Measurements from ENCODE around the gene USH1G.

USH1G gene

DNA sequence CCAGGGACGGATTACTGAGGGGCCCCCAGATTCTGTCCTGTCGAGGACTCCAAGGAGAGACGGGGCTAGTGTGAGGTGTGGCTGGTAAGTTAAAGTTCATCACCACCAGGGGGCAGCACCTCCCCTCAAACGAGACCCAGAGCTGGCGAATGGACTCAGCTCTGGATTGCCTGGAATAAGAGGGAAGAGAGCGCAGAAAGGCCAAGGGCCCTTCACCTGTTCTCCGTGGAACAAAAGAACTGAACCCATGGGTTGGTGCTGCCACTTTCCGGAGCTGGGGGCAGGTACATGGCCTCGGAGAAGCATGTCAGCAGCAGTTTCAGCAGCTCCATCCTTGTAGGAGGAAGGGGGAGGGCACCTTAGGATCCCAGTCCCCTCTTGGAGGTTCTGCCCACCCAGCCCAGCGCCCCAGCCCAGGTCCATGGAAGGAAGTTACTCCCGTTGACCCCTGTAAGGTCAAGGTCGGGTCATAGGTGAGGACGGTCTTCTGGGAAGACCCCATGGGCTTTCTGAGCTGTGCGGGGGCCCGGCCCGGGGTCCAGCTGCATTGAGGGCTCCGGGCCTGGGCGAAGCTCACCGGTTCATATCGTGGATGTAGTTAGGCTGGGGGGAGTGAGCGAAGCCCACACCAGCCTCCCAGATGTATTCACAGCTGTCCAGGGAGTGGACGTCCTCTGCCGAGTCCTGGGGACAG is 38.7 kb upstream of the USH1G start:
- DNase-seq (ENCODE audit: extremely low read depth, insufficient read length): peak; percentile 46
- Histone ChIP-seq H3K36me3 (ENCODE audit: control insufficient read depth, insufficient read depth, low read length) (no peaks in the 10 kb centered on the region), H3K4me3 (replicated peaks; ENCODE audit: low read depth, low read length) (no peak overlapping the region), H3K27me3 (replicated peaks; ENCODE audit: control insufficient read depth, insufficient read depth, low read length) (no peaks in the 10 kb centered on the region)
- TF ChIP-seq, protein P1, sequence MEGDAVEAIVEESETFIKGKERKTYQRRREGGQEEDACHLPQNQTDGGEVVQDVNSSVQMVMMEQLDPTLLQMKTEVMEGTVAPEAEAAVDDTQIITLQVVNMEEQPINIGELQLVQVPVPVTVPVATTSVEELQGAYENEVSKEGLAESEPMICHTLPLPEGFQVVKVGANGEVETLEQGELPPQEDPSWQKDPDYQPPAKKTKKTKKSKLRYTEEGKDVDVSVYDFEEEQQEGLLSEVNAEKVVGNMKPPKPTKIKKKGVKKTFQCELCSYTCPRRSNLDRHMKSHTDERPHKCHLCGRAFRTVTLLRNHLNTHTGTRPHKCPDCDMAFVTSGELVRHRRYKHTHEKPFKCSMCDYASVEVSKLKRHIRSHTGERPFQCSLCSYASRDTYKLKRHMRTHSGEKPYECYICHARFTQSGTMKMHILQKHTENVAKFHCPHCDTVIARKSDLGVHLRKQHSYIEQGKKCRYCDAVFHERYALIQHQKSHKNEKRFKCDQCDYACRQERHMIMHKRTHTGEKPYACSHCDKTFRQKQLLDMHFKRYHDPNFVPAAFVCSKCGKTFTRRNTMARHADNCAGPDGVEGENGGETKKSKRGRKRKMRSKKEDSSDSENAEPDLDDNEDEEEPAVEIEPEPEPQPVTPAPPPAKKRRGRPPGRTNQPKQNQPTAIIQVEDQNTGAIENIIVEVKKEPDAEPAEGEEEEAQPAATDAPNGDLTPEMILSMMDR (IDR thresholded peaks at IDR 0.05; ENCODE audit: insufficient read depth, low read length, poor library complexity, severe bottlenecking): peak; percentile 71

DNA sequence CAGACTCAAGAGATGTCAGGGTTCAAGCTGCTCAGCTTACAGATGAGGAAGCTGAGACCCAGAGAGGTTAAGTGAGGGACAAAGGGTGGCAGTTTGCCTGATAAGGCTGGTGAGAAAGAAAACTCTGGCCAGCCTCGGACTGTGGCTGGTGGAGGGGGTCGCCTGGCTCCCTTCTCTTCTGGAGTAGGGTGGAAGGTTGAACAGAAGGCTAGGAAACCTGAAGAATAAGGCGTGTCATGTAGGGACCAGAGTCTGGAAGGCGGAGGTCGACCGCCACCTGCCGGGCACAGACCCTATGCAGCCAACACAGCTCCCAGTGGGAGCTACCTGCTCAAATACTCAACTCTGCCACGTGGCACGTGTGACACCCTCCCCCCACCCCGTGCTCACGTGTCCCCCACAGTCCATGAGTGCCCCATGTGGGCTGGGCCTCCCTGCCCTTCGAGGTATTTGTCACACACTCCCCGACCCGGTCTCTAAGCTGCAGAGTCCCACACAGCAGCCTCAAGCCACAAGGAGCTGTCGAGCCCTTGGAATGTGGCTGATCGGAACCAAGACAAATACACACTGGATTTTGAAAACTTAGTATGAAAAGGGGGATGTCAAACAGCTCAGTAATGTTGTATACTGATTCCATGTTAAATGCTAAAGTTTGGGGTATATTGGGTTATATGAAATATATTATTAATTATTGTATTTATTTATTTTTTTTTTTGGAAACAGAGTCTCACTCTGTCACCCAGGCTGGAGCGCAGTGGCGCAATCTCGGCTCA is 37.7 kb upstream of the USH1G start:
- TF ChIP-seq, protein P1 (IDR thresholded peaks at IDR 0.05; ENCODE audit: insufficient read depth, low read length, poor library complexity, severe bottlenecking): peak; percentile 80
- peak; percentile 81 for DNase-seq (ENCODE audit: extremely low read depth, insufficient read length)
- Histone ChIP-seq H3K36me3 (ENCODE audit: control insufficient read depth, insufficient read depth, low read length) (no peaks in the 10 kb centered on the region), H3K4me3 (replicated peaks; ENCODE audit: low read depth, low read length) (no peak overlapping the region), H3K27me3 (replicated peaks; ENCODE audit: control insufficient read depth, insufficient read depth, low read length) (no peaks in the 10 kb centered on the region)

DNA sequence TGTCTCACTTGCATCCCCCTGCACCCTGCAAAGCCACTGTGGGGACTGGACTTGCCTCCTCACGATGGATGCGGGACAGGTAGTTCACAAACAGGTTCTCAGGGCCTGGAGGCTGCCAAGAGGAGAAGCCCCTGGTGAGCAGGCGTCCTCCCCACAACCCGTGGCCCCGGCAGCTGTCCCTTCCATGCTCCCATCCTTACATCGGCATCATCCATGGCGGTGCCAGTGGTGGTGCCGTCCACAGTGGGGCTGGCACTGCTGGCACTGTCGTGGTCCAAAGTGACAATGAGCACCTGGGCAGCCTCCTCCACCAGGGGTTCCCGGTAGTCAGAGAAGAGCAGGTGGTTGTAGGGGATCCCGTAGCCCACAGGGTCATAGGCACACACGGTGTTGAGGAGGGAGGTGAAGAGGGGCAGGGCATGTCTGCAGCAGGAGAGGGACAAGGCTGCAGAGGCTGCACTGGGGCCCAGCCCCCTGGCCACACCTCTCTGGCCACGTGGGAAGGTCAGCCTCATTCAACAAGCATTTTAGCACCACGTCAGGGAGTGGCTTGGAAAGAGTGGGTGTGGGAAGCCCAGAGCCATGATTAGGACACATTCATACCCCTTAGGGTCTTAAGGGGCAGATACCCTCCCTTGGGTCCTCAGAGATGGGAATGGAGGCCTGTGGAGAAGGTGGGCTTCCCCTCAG is 36.9 kb upstream of the USH1G start:
- DNase-seq (ENCODE audit: extremely low read depth, insufficient read length): no peak
- H3K27me3 ChIP-seq (replicated peaks; ENCODE audit: control insufficient read depth, insufficient read depth, low read length): no peaks in the 10 kb centered on the region
- no peak overlapping the region for H3K4me3 ChIP-seq (replicated peaks; ENCODE audit: low read depth, low read length)
- TF ChIP-seq, protein P1 (IDR thresholded peaks at IDR 0.05; ENCODE audit: insufficient read depth, low read length, poor library complexity, severe bottlenecking): no peak
- no peaks in the 10 kb centered on the region for H3K36me3 ChIP-seq (ENCODE audit: control insufficient read depth, insufficient read depth, low read length)

DNA sequence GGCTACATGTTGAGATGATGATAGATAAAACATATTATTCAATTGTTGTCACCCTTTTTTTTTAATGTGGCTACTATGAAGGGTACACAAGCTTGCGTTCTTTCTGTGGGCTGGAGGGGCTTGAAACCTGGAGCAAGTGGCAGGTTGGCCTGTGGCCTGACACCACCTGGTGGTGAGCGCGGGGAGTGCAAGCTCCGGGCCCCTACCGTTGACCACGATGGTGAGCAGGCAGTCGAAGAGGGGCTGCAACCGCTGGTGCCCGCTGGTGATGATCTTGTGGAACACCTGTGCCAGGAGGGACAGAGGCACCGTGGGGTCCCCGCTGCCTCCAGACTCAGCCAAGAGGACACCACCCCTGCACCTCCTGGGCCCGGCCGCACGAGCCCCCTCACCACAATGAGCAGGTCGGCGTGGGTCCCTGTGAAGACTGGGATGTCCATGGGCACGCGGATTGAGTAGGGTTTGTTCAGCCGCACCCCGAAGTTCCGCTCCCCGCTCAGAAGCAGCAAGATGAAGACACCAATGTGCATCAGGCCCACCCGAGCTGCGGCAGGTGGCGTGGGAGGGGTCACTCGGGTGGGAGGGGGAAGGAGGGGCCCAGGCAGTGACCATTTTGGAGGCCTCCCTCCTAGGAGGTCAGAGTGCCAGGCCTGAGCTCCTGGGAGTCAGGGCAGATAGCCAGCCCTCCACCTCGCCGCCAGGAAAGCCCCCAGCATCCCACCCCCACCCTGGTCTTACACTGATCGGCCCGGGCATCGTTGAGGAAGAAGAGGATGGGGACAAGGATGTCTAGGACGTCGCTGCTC is 35.1 kb upstream of the USH1G start:
- Histone ChIP-seq H3K36me3 (ENCODE audit: control insufficient read depth, insufficient read depth, low read length) (no peaks in the 10 kb centered on the region), H3K4me3 (replicated peaks; ENCODE audit: low read depth, low read length) (no peak overlapping the region), H3K27me3 (replicated peaks; ENCODE audit: control insufficient read depth, insufficient read depth, low read length) (no peaks in the 10 kb centered on the region)
- peak; percentile 74 for DNase-seq (ENCODE audit: extremely low read depth, insufficient read length)
- TF ChIP-seq, protein P1 (IDR thresholded peaks at IDR 0.05; ENCODE audit: insufficient read depth, low read length, poor library complexity, severe bottlenecking): peak; percentile 96

DNA sequence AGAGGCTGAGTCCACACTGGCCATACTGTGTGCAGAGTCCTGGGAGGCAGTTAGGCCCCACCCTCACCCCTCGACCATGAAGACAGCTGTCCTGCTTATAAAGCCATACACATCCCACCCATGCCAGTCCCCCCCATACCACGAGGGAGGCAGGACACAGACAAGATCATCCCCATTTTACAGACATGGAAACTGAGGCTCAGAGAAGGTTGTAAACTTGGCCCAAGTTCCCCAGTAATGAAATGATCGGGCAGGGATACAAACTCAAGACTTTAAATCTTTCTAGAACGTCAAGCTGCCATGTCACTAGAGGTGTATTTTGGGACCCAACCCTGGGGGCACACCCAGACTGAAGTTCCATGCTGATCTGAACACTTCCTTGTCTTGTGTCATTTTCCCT is 33.0 kb upstream of the USH1G start:
- H3K36me3 ChIP-seq (ENCODE audit: control insufficient read depth, insufficient read depth, low read length): no peaks in the 10 kb centered on the region
- no peak overlapping the region for H3K4me3 ChIP-seq (replicated peaks; ENCODE audit: low read depth, low read length)
- TF ChIP-seq, protein P1 (IDR thresholded peaks at IDR 0.05; ENCODE audit: insufficient read depth, low read length, poor library complexity, severe bottlenecking): no peak
- no peak for DNase-seq (ENCODE audit: extremely low read depth, insufficient read length)
- H3K27me3 ChIP-seq (replicated peaks; ENCODE audit: control insufficient read depth, insufficient read depth, low read length): no peaks in the 10 kb centered on the region
